H9 (cell line): ENCODE measurements around the gene NPY4R2. TPM values are rescaled to one million over a fixed set of nuclear protein-coding genes. Genes with fewer than 3 reads are reported as not detected.
"Not testable (repeated sequence)": the region's sequence is repeated elsewhere in the genome, so short reads cannot be mapped to it uniquely, and the experiment has no call there.

ENCODE experiments used
- DNase-seq: peaks from one replicate; pipeline ENCODE4 v3.0.0-alpha.2; 2017
- H2AFZ ChIP-seq: one replicate; pipeline ENCODE4 v1.6.1; 2013; ENCODE audit warnings: mild to moderate bottlenecking, low read length, control low read depth, moderate library complexity
- H2AK5ac ChIP-seq: 2 replicates; pipeline ENCODE4 v1.6.1; 2013; ENCODE audit warnings: low read length, control low read depth, mixed read lengths; ENCODE audit not compliant: insufficient read length
- H2BK120ac ChIP-seq: one replicate; pipeline ENCODE4 v1.6.1; 2013; ENCODE audit warnings: low read depth, mild to moderate bottlenecking, low read length, control low read depth, inconsistent platforms; ENCODE audit not compliant: poor library complexity, severe bottlenecking
- H2BK12ac ChIP-seq: 2 replicates; pipeline ENCODE4 v1.6.1; 2013; ENCODE audit warnings: low read length, control low read depth, mixed read lengths, low read depth; ENCODE audit not compliant: insufficient read length
- H2BK15ac ChIP-seq: 2 replicates; pipeline ENCODE4 v1.6.1; 2013; ENCODE audit warnings: low read depth, low read length, control low read depth
- H2BK20ac ChIP-seq: one replicate; pipeline ENCODE4 v1.6.1; 2013; ENCODE audit warnings: low read depth, mild to moderate bottlenecking, low read length, control low read depth, inconsistent platforms; ENCODE audit not compliant: poor library complexity, severe bottlenecking
- H2BK5ac ChIP-seq: 2 replicates; pipeline ENCODE4 v1.6.1; 2013; ENCODE audit warnings: low read length, control low read depth, mixed read lengths; ENCODE audit not compliant: insufficient read length
- H3K14ac ChIP-seq: 2 replicates; pipeline ENCODE4 v1.6.1; 2013; ENCODE audit warnings: low read length, control low read depth; ENCODE audit not compliant: insufficient read depth
- H3K18ac ChIP-seq: 2 replicates; pipeline ENCODE4 v1.6.1; 2013; ENCODE audit warnings: low read depth, mild to moderate bottlenecking, mixed read lengths, low read length, control low read depth; ENCODE audit not compliant: insufficient read length
- H3K23ac ChIP-seq: 2 replicates; pipeline ENCODE4 v1.6.1; 2013; ENCODE audit warnings: low read length, control low read depth, mixed read lengths, low read depth; ENCODE audit not compliant: insufficient read length
- H3K23me2 ChIP-seq: 2 replicates; pipeline ENCODE4 v1.6.1; 2013; ENCODE audit warnings: low read depth, mild to moderate bottlenecking, mixed read lengths, low read length, control low read depth; ENCODE audit not compliant: insufficient read length, poor library complexity, severe bottlenecking
- H3K27ac ChIP-seq: 2 replicates; pipeline ENCODE4 v1.5.1; 2013; ENCODE audit warnings: low read length, control low read depth, mixed read lengths, low read depth; ENCODE audit not compliant: insufficient read length
- H3K27me3 ChIP-seq: 2 replicates; pipeline ENCODE4 v1.6.1; 2013; ENCODE audit warnings: low read length, control low read depth, inconsistent platforms; ENCODE audit not compliant: insufficient read depth
- H3K4ac ChIP-seq: 2 replicates; pipeline ENCODE4 v1.6.1; 2013; ENCODE audit warnings: low read depth, mild to moderate bottlenecking, control low read depth, inconsistent platforms, low read length, moderate library complexity
- H3K4me1 ChIP-seq: 2 replicates; pipeline ENCODE4 v1.6.1; 2013; ENCODE audit warnings: low read length, control low read depth, inconsistent platforms; ENCODE audit not compliant: insufficient read depth
- H3K4me2 ChIP-seq: 2 replicates; pipeline ENCODE4 v1.6.1; 2013; ENCODE audit warnings: low read length, control low read depth, mixed read lengths; ENCODE audit not compliant: insufficient read length, insufficient read depth
- H3K56ac ChIP-seq: 2 replicates; pipeline ENCODE4 v1.6.1; 2013; ENCODE audit warnings: low read depth, mild to moderate bottlenecking, mixed read lengths, low read length, control low read depth; ENCODE audit not compliant: insufficient read length
- H3K79me1 ChIP-seq: 2 replicates; pipeline ENCODE4 v1.6.1; 2013; ENCODE audit warnings: low read depth, mild to moderate bottlenecking, moderate library complexity, low read length, control low read depth, inconsistent platforms; ENCODE audit not compliant: insufficient read depth, poor library complexity, severe bottlenecking
- H3K79me2 ChIP-seq: 2 replicates; pipeline ENCODE4 v1.6.1; 2013; ENCODE audit warnings: low read length, control low read depth, inconsistent platforms; ENCODE audit not compliant: insufficient read depth
- H3K9ac ChIP-seq: 2 replicates; pipeline ENCODE4 v1.6.1; 2013; ENCODE audit warnings: low read length, control low read depth, mixed read lengths; ENCODE audit not compliant: insufficient read length; ENCODE audit errors: extremely low read depth
- H3K9me3 ChIP-seq: one replicate; pipeline ENCODE4 v1.6.1; 2013; ENCODE audit warnings: low read depth, low read length, inconsistent platforms; ENCODE audit not compliant: control insufficient read depth
- H3T11ph ChIP-seq: one replicate; pipeline ENCODE4 v1.6.1; 2013; ENCODE audit warnings: mild to moderate bottlenecking, low read length, control low read depth, inconsistent platforms
- H4K20me1 ChIP-seq: one replicate; pipeline ENCODE4 v1.6.1; 2013; ENCODE audit not compliant: control insufficient read depth, insufficient read length, insufficient read depth
- H4K5ac ChIP-seq: 2 replicates; pipeline ENCODE4 v1.6.1; 2013; ENCODE audit warnings: low read depth, mild to moderate bottlenecking, mixed read lengths, low read length, control low read depth; ENCODE audit not compliant: insufficient read length
- H4K8ac ChIP-seq: replicated peaks from 2 replicates; pipeline ENCODE4 v1.6.1; 2013; ENCODE audit warnings: low read length, control low read depth, mixed read lengths, low read depth; ENCODE audit not compliant: insufficient read length
- H4K91ac ChIP-seq: 2 replicates; pipeline ENCODE4 v1.6.1; 2013; ENCODE audit warnings: low read depth, mild to moderate bottlenecking, moderate library complexity, mixed read lengths, low read length, control low read depth; ENCODE audit not compliant: insufficient read length
- H3K27ac Mint-ChIP-seq, 3 experiments: 2 replicates in 2 of 3; 3 replicates in 1 of 3; pipeline ENCODE4 v1.8.0; 2020 to 2021; ENCODE audit warnings: mixed read lengths in 3 of 3, mild to moderate bottlenecking in 1 of 3, moderate library complexity in 1 of 3
- H3K27me3 Mint-ChIP-seq: 2 replicates; pipeline ENCODE4 v1.8.0; 2021; ENCODE audit warnings: low read depth, mild to moderate bottlenecking, moderate library complexity, mixed read lengths
- H3K36me3 Mint-ChIP-seq, 3 experiments: 2 replicates in 2 of 3; 3 replicates in 1 of 3; pipeline ENCODE4 v1.8.0; 2020 to 2021; ENCODE audit warnings: low read depth in 3 of 3, mixed read lengths in 3 of 3; ENCODE audit not compliant: insufficient read depth in 1 of 3
- H3K4me1 Mint-ChIP-seq, 2 experiments: 2 replicates each; pipeline ENCODE4 v1.8.0; 2020; ENCODE audit warnings: mixed read lengths in 2 of 2
- H3K4me3 Mint-ChIP-seq, 2 experiments: 2 replicates in 1 of 2; 3 replicates in 1 of 2; pipeline ENCODE4 v1.8.0; 2020 to 2021; ENCODE audit warnings: mild to moderate bottlenecking in 2 of 2, mixed read lengths in 2 of 2, moderate library complexity in 1 of 2
- H3K9me3 Mint-ChIP-seq, 2 experiments: 2 replicates in 1 of 2; 3 replicates in 1 of 2; pipeline ENCODE4 v1.8.0; 2020; ENCODE audit warnings: mild to moderate bottlenecking in 2 of 2, mixed read lengths in 2 of 2, moderate library complexity in 1 of 2
- WGBS: extraction: QIAGEN DNeasy Blood & Tissue Kit; methylation state at CpG from one replicate; pipeline ENCODE4 v1.1.7; 2013; ENCODE audit warnings: missing lambda C conversion rate, low lambda C conversion rate, mixed read lengths; ENCODE audit not compliant: insufficient read length; ENCODE audit errors: extremely low coverage; 5-methylcytosine and 5-hydroxymethylcytosine counted together
- total RNA-seq: library from RNA; stranded (reverse); gene quantifications from 2 replicates; pipeline ENCODE4 v1.2.1, GENCODE V29; 2021

The NPY4R2 gene
- total RNA-seq, 1 experiment from 2014 or later, result 0.13 TPM

- H2BK5ac ChIP-seq, H3K79me1 ChIP-seq, H3K9ac ChIP-seq, H3K27me3 Mint-ChIP-seq, H2BK15ac ChIP-seq, H3K4me3 Mint-ChIP-seq, H3T11ph ChIP-seq, H2BK120ac ChIP-seq, H3K79me2 ChIP-seq, H2AK5ac ChIP-seq, H4K5ac ChIP-seq, H3K56ac ChIP-seq, H3K36me3 Mint-ChIP-seq, H3K27me3 ChIP-seq, H3K4ac ChIP-seq, H3K4me2 ChIP-seq, H3K27ac ChIP-seq, H4K91ac ChIP-seq, H3K4me1 ChIP-seq, H3K23me2 ChIP-seq, H3K18ac ChIP-seq, H3K23ac ChIP-seq, H3K14ac ChIP-seq, H3K9me3 Mint-ChIP-seq, H4K20me1 ChIP-seq, H4K8ac ChIP-seq, H3K4me1 Mint-ChIP-seq, H3K9me3 ChIP-seq, H2BK12ac ChIP-seq, H3K27ac Mint-ChIP-seq, DNase-seq, H2BK20ac ChIP-seq, H2AFZ ChIP-seq: not testable (repeated sequence)
- WGBS, result no CpG with 5 or more reads among the region's 8 CpGs
These were observed 24.0 kb downstream of the NPY4R2 start for GRCh38 chr10:47942351-47943019.

- not testable (repeated sequence) for H3T11ph ChIP-seq, H3K79me1 ChIP-seq, H3K27me3 Mint-ChIP-seq, H3K4me1 ChIP-seq, H2BK120ac ChIP-seq, H3K27ac ChIP-seq, H2BK12ac ChIP-seq, H3K4ac ChIP-seq, H2AFZ ChIP-seq, H3K23me2 ChIP-seq, H3K56ac ChIP-seq, DNase-seq, H3K14ac ChIP-seq, H3K23ac ChIP-seq, H2BK5ac ChIP-seq, H4K20me1 ChIP-seq, H3K79me2 ChIP-seq, H3K4me2 ChIP-seq, H3K4me3 Mint-ChIP-seq, H3K36me3 Mint-ChIP-seq, H2BK15ac ChIP-seq, H3K27ac Mint-ChIP-seq, H3K9ac ChIP-seq, H4K8ac ChIP-seq, H3K18ac ChIP-seq, H3K9me3 ChIP-seq, H2AK5ac ChIP-seq, H4K91ac ChIP-seq, H3K4me1 Mint-ChIP-seq, H3K27me3 ChIP-seq, H2BK20ac ChIP-seq, H3K9me3 Mint-ChIP-seq, H4K5ac ChIP-seq
- WGBS, result no CpG with 5 or more reads among the region's 4 CpGs
These were observed 24.9 kb downstream of the NPY4R2 start for GRCh38 chr10:47943328-47943727.
